ENCODE measurements around the gene PASK.
"Not testable (repeated sequence)": the region's sequence is repeated elsewhere in the genome, so short reads cannot be mapped to it uniquely, and the experiment has no call there.

The PASK gene

GRCh38 chr2:241099246-241099645 lies 50.0 kb downstream of the PASK start:
- DNase-seq, result no peak

- DNase-seq, result no peak
Measured at GRCh38 chr2:241096979-241097378, 52.3 kb downstream of the PASK start.

- DNase-seq, result no peak
Measured at GRCh38 chr2:241095594-241096290, 53.5 kb downstream of the PASK start.

GRCh38 chr2:241094924-241095420 lies 54.3 kb downstream of the PASK start:
- DNase-seq, result no peak

GRCh38 chr2:241094172-241094571 lies 55.1 kb downstream of the PASK start:
- DNase-seq, result no peak

- not testable (repeated sequence) for DNase-seq
Measured at GRCh38 chr2:241093133-241093781, 56.0 kb downstream of the PASK start.

GRCh38 chr2:241092677-241093076 lies 56.6 kb downstream of the PASK start:
- DNase-seq, result no peak

- no peak for DNase-seq
Measured at GRCh38 chr2:241091734-241092445, 57.4 kb downstream of the PASK start.

- DNase-seq, result no peak
Measured at GRCh38 chr2:241091201-241091600, 58.1 kb downstream of the PASK start.

GRCh38 chr2:241088791-241089732 lies 60.2 kb downstream of the PASK start:
- no peak for DNase-seq

- no peak for DNase-seq
Measured at GRCh38 chr2:241088376-241088775, 60.9 kb downstream of the PASK start.

GRCh38 chr2:241087420-241088268 lies 61.6 kb downstream of the PASK start:
- no peak for DNase-seq

GRCh38 chr2:241084856-241085444 lies 64.3 kb downstream of the PASK start:
- DNase-seq, result no peak

GRCh38 chr2:241083091-241083415 lies 66.2 kb downstream of the PASK start:
- no peak for DNase-seq

GRCh38 chr2:241082341-241083090 lies 66.8 kb downstream of the PASK start:
- DNase-seq, result no peak

GRCh38 chr2:241081643-241082340 lies 67.5 kb downstream of the PASK start:
- DNase-seq, result no peak

GRCh38 chr2:241081190-241081642 lies 68.1 kb downstream of the PASK start:
- DNase-seq, result no peak

GRCh38 chr2:241080405-241081189 lies 68.7 kb downstream of the PASK start:
- no peak for DNase-seq

All from retina (tissue), 1 donor.